ENCODE results near the gene ASAP2. TPM values are rescaled to one million over a fixed set of nuclear protein-coding genes. Genes with fewer than 3 reads are reported as not detected.

Gene ASAP2
- total RNA-seq, 2 experiments from 2014 or later: not detected

GRCh38 chr2:9236867-9237266 lies 30.3 kb downstream of the ASAP2 start:
- POLR2A ChIA-PET: no interaction called here
- Mint-ChIP-seq H3K4me1 (no peaks in the 10 kb centered on the region), H3K9me3 (no peaks in the 10 kb centered on the region), H3K4me3 (no peak overlapping the region), H3K36me3 (no peaks in the 10 kb centered on the region), H3K27me3 (peaks cover 2% of the 10 kb centered on the region), H3K27ac (no peak overlapping the region)
- DNase-seq (no peak), ATAC-seq (ENCODE audit: low read depth) (no peak)

- Mint-ChIP-seq H3K27ac (no peak overlapping the region), H3K27me3 (peaks cover 4% of the 10 kb centered on the region), H3K4me3 (no peak overlapping the region), H3K4me1 (no peaks in the 10 kb centered on the region), H3K36me3 (no peaks in the 10 kb centered on the region), H3K9me3 (no peaks in the 10 kb centered on the region)
- DNase-seq (no peak), ATAC-seq (ENCODE audit: low read depth) (no peak)
- POLR2A ChIA-PET: no interaction called here
Measured at GRCh38 chr2:9237831-9238230, 31.2 kb downstream of the ASAP2 start.

- ATAC-seq (ENCODE audit: low read depth) (no peak), DNase-seq (no peak)
- POLR2A ChIA-PET: no interaction called here
- Mint-ChIP-seq H3K27ac (no peak overlapping the region), H3K36me3 (no peaks in the 10 kb centered on the region), H3K4me3 (no peak overlapping the region), H3K27me3 (peaks cover 4% of the 10 kb centered on the region), H3K4me1 (no peaks in the 10 kb centered on the region), H3K9me3 (no peaks in the 10 kb centered on the region)
Measured at GRCh38 chr2:9238591-9239326, 32.1 kb downstream of the ASAP2 start.

GRCh38 chr2:9239616-9240015 lies 33.0 kb downstream of the ASAP2 start:
- POLR2A ChIA-PET: no interaction called here
- Mint-ChIP-seq H3K4me1 (no peaks in the 10 kb centered on the region), H3K27ac (no peak overlapping the region), H3K4me3 (no peak overlapping the region), H3K36me3 (no peaks in the 10 kb centered on the region), H3K9me3 (no peaks in the 10 kb centered on the region), H3K27me3 (peaks cover 4% of the 10 kb centered on the region)
- no peak for DNase-seq
- no peak for ATAC-seq (ENCODE audit: low read depth)

GRCh38 chr2:9240745-9241144 lies 34.1 kb downstream of the ASAP2 start:
- DNase-seq (no peak), ATAC-seq (ENCODE audit: low read depth) (no peak)
- no peak overlapping the region for H3K4me3 Mint-ChIP-seq
- peaks cover 5% of the 10 kb centered on the region for H3K27me3 Mint-ChIP-seq
- H3K9me3 Mint-ChIP-seq: no peaks in the 10 kb centered on the region
- H3K36me3 Mint-ChIP-seq: no peaks in the 10 kb centered on the region
- POLR2A ChIA-PET: no interaction called here
- no peak overlapping the region for H3K27ac Mint-ChIP-seq
- H3K4me1 Mint-ChIP-seq: no peaks in the 10 kb centered on the region

- no peak overlapping the region for H3K27ac Mint-ChIP-seq
- POLR2A ChIA-PET: no interaction called here
- no peaks in the 10 kb centered on the region for H3K36me3 Mint-ChIP-seq
- no peak for DNase-seq
- H3K4me3 Mint-ChIP-seq: no peak overlapping the region
- H3K9me3 Mint-ChIP-seq: no peaks in the 10 kb centered on the region
- no peak for ATAC-seq (ENCODE audit: low read depth)
- no peaks in the 10 kb centered on the region for H3K4me1 Mint-ChIP-seq
- peaks cover 5% of the 10 kb centered on the region for H3K27me3 Mint-ChIP-seq
Measured at GRCh38 chr2:9241233-9241632, 34.6 kb downstream of the ASAP2 start.

- Mint-ChIP-seq H3K36me3 (no peaks in the 10 kb centered on the region), H3K4me3 (no peak overlapping the region), H3K4me1 (no peaks in the 10 kb centered on the region), H3K27ac (no peak overlapping the region), H3K9me3 (no peaks in the 10 kb centered on the region), H3K27me3 (peaks cover 7% of the 10 kb centered on the region)
- ATAC-seq (ENCODE audit: low read depth) (no peak), DNase-seq (no peak)
- POLR2A ChIA-PET: no interaction called here
Measured at GRCh38 chr2:9243357-9243756, 36.7 kb downstream of the ASAP2 start.

GRCh38 chr2:9244985-9245544 lies 38.5 kb downstream of the ASAP2 start:
- Mint-ChIP-seq H3K36me3 (no peaks in the 10 kb centered on the region), H3K27ac (no peak overlapping the region), H3K9me3 (no peaks in the 10 kb centered on the region), H3K4me3 (no peak overlapping the region), H3K27me3 (peaks cover 9% of the 10 kb centered on the region), H3K4me1 (no peaks in the 10 kb centered on the region)
- ATAC-seq (ENCODE audit: low read depth) (no peak), DNase-seq (no peak)
- POLR2A ChIA-PET: no interaction called here

- peaks cover 10% of the 10 kb centered on the region for H3K27me3 Mint-ChIP-seq
- no peaks in the 10 kb centered on the region for H3K9me3 Mint-ChIP-seq
- no peak overlapping the region for H3K27ac Mint-ChIP-seq
- no peaks in the 10 kb centered on the region for H3K4me1 Mint-ChIP-seq
- no peaks in the 10 kb centered on the region for H3K36me3 Mint-ChIP-seq
- no peak overlapping the region for H3K4me3 Mint-ChIP-seq
- ATAC-seq (ENCODE audit: low read depth) (no peak), DNase-seq (no peak)
- POLR2A ChIA-PET: no interaction called here
Measured at GRCh38 chr2:9247177-9247576, 40.6 kb downstream of the ASAP2 start.

- DNase-seq: no peak
- ATAC-seq (ENCODE audit: low read depth): no peak
- POLR2A ChIA-PET: no interaction called here
- Mint-ChIP-seq H3K27ac (no peak overlapping the region), H3K27me3 (peaks cover 8% of the 10 kb centered on the region), H3K36me3 (no peaks in the 10 kb centered on the region), H3K9me3 (no peaks in the 10 kb centered on the region), H3K4me1 (no peaks in the 10 kb centered on the region), H3K4me3 (no peak overlapping the region)
Measured at GRCh38 chr2:9247786-9248185, 41.2 kb downstream of the ASAP2 start.

GRCh38 chr2:9248363-9248762 lies 41.8 kb downstream of the ASAP2 start:
- Mint-ChIP-seq H3K36me3 (no peaks in the 10 kb centered on the region), H3K27ac (no peak overlapping the region), H3K27me3 (peaks cover 8% of the 10 kb centered on the region), H3K9me3 (no peaks in the 10 kb centered on the region), H3K4me1 (no peaks in the 10 kb centered on the region), H3K4me3 (no peak overlapping the region)
- no peak for DNase-seq
- POLR2A ChIA-PET: no interaction called here
- no peak for ATAC-seq (ENCODE audit: low read depth)

GRCh38 chr2:9249020-9249800 lies 42.6 kb downstream of the ASAP2 start:
- POLR2A ChIA-PET: no interaction called here
- H3K4me1 Mint-ChIP-seq: no peaks in the 10 kb centered on the region
- ATAC-seq (ENCODE audit: low read depth) (no peak), DNase-seq (no peak)
- H3K36me3 Mint-ChIP-seq: no peaks in the 10 kb centered on the region
- no peak overlapping the region for H3K4me3 Mint-ChIP-seq
- H3K27ac Mint-ChIP-seq: no peak overlapping the region
- H3K9me3 Mint-ChIP-seq: no peaks in the 10 kb centered on the region
- peaks cover 8% of the 10 kb centered on the region for H3K27me3 Mint-ChIP-seq

- ATAC-seq (ENCODE audit: low read depth) (no peak), DNase-seq (no peak)
- Mint-ChIP-seq H3K4me1 (no peaks in the 10 kb centered on the region), H3K36me3 (no peaks in the 10 kb centered on the region), H3K27me3 (peaks cover 8% of the 10 kb centered on the region), H3K4me3 (no peak overlapping the region), H3K9me3 (no peaks in the 10 kb centered on the region), H3K27ac (no peak overlapping the region)
- POLR2A ChIA-PET: no interaction called here
Measured at GRCh38 chr2:9250091-9250490, 43.5 kb downstream of the ASAP2 start.

- POLR2A ChIA-PET: no interaction called here
- no peak for DNase-seq
Measured at GRCh38 chr2:9250498-9251153, 44.0 kb downstream of the ASAP2 start.

More at GRCh38 chr2:9250498-9251153, 44.0 kb downstream of the ASAP2 start:
- Mint-ChIP-seq H3K4me3 (no peak overlapping the region), H3K9me3 (no peaks in the 10 kb centered on the region), H3K27me3 (peaks cover 9% of the 10 kb centered on the region), H3K4me1 (no peaks in the 10 kb centered on the region), H3K36me3 (no peaks in the 10 kb centered on the region), H3K27ac (no peak overlapping the region)
- ATAC-seq (ENCODE audit: low read depth): no peak
